B cell (primary cell): ENCODE results near the gene FBLN7. TPM values are rescaled to one million over a fixed set of nuclear protein-coding genes. Genes with fewer than 3 reads are reported as not detected.

Experiments
- ATAC-seq: fragments of 200-7000 bp; cut with Tn5 transposase; one replicate; pipeline ENCODE4 v1.10.0; 2021; ENCODE audit warnings: low read depth, mild to moderate bottlenecking, moderate number of reproducible peaks, moderate library complexity
- CTCF ChIA-PET: fragments of 350-600 bp; sonication (Branson Sonifier 250); formaldehyde crosslinking; loops from one replicate; lab custom pipeline; 2021; ENCODE audit warnings: antibody characterized with exemption, inconsistent platforms; lab: Charles Lee
- POLR2A ChIA-PET: fragments of 350-600 bp; sonication (Branson Sonifier 250); formaldehyde crosslinking; loops from one replicate; lab custom pipeline; 2021; ENCODE audit warnings: antibody characterized with exemption; lab: Charles Lee
- DNase-seq: peaks from one replicate; pipeline ENCODE4 v3.0.0; 2013
- H2AFZ ChIP-seq: 2 replicates; pipeline ENCODE4 v1.6.1; 2012; ENCODE audit warnings: mild to moderate bottlenecking, low read depth, low read length; ENCODE audit not compliant: insufficient read depth, poor library complexity, severe bottlenecking
- H3K27ac ChIP-seq, 2 donors: 1 replicate in 1 of 2; 2 replicates in 1 of 2; pipeline ENCODE4 v1.5.1; 2012 to 2013; ENCODE audit warnings: low read length in 2 of 2, mild to moderate bottlenecking in 2 of 2, moderate library complexity in 1 of 2
- H3K27me3 ChIP-seq, 4 experiments: fragments of 200-600 bp in 1 of 4; sonication (generic) in 1 of 4; replicated peaks in 1 of 4; 1 replicate in 2 of 4; 2 replicates in 2 of 4; pipeline versions ENCODE4 v1.6.1 to v1.7.0; 2013 to 2016; ENCODE audit warnings: low read length in 3 of 4, mild to moderate bottlenecking in 2 of 4, mixed read lengths in 1 of 4, moderate library complexity in 1 of 4; ENCODE audit not compliant: insufficient read depth in 4 of 4, control insufficient read depth in 3 of 4; ENCODE audit errors: control extremely low read depth in 1 of 4
- H3K36me3 ChIP-seq, 2 experiments: replicated peaks in 1 of 2; 1 replicate in 1 of 2; 2 replicates in 1 of 2; pipeline versions ENCODE4 v1.6.1 to v1.7.1; 2013; ENCODE audit warnings: low read length in 1 of 2; ENCODE audit not compliant: insufficient read depth in 2 of 2, control insufficient read depth in 1 of 2; ENCODE audit errors: control extremely low read depth in 1 of 2, extremely low read depth in 1 of 2
- H3K4me1 ChIP-seq, 2 donors: fragments of 200-600 bp in 1 of 2; sonication (generic) in 1 of 2; 1 replicate in 1 of 2; 2 replicates in 1 of 2; pipeline versions ENCODE4 v1.5.1 to v1.6.1; 2013 to 2017; ENCODE audit warnings: low read length in 2 of 2; ENCODE audit not compliant: control insufficient read depth in 2 of 2, insufficient read depth in 2 of 2
- H3K4me2 ChIP-seq: replicated peaks from 2 replicates; pipeline ENCODE3; 2012; ENCODE audit warnings: mild to moderate bottlenecking, low read depth, low read length; ENCODE audit not compliant: poor library complexity, severe bottlenecking
- H3K4me3 ChIP-seq, 5 experiments: fragments of 200-600 bp in 1 of 5; sonication (generic) in 1 of 5; 1 replicate in 3 of 5; 2 replicates in 2 of 5; pipeline versions ENCODE4 v1.5.1 to v1.7.0; 2011 to 2016; ENCODE audit warnings: low read length in 4 of 5, mild to moderate bottlenecking in 4 of 5, low read depth in 2 of 5, control low read depth in 1 of 5, moderate library complexity in 1 of 5; ENCODE audit not compliant: insufficient read depth in 1 of 5; ENCODE audit errors: control extremely low read depth in 1 of 5, extremely low read depth in 1 of 5
- H3K79me2 ChIP-seq: fragments of 200-600 bp; sonication (generic); one replicate; pipeline ENCODE4 v1.6.0; 2016; ENCODE audit warnings: low read length; ENCODE audit not compliant: control insufficient read depth, insufficient read depth
- H3K9ac ChIP-seq: fragments of 200-600 bp; sonication (generic); 2 replicates; pipeline ENCODE4 v1.6.1; 2017; ENCODE audit warnings: mild to moderate bottlenecking, low read length, moderate library complexity
- H3K9me3 ChIP-seq, 3 donors: one replicate each; pipeline versions ENCODE4 v1.6.1 to v1.7.1; 2013; ENCODE audit warnings: low read length in 2 of 3; ENCODE audit not compliant: control insufficient read depth in 2 of 3, insufficient read depth in 1 of 3; ENCODE audit errors: control extremely low read depth in 1 of 3
- H4K20me1 ChIP-seq: 2 replicates; pipeline ENCODE4 v1.6.0; 2012; ENCODE audit warnings: mild to moderate bottlenecking, low read length; ENCODE audit not compliant: insufficient read depth, control insufficient read depth, poor library complexity, severe bottlenecking
- H3K27ac Mint-ChIP-seq: one replicate; pipeline ENCODE4 v1.8.0; 2021; ENCODE audit warnings: mixed read lengths
- H3K27me3 Mint-ChIP-seq: one replicate; pipeline ENCODE4 v1.8.0; 2021; ENCODE audit warnings: mixed read lengths
- H3K4me1 Mint-ChIP-seq: one replicate; pipeline ENCODE4 v1.8.0; 2021; ENCODE audit warnings: mixed read lengths
- H3K4me3 Mint-ChIP-seq: one replicate; pipeline ENCODE4 v1.8.0; 2021; ENCODE audit warnings: mixed read lengths
- H3K9me3 Mint-ChIP-seq: one replicate; pipeline ENCODE4 v1.8.0; 2022; ENCODE audit warnings: mixed read lengths; ENCODE audit not compliant: insufficient read depth
- EZH2 ChIP-seq: IDR thresholded peaks from 2 replicates; pipeline ENCODE4 v1.6.1; 2012; ENCODE audit warnings: borderline replicate concordance, low read depth, mild to moderate bottlenecking, moderate library complexity, low read length; ENCODE audit not compliant: insufficient read depth, poor library complexity, severe bottlenecking
- WGBS: methylation state at CpG from one replicate; pipeline ENCODE4 v1.1.5; 2013; ENCODE audit warnings: missing lambda C conversion rate; ENCODE audit not compliant: insufficient coverage; 5-methylcytosine and 5-hydroxymethylcytosine counted together
- intact Hi-C: fragments of 100-400 bp; cut with micrococcal nuclease; formaldehyde crosslinking; loops from one replicate; pipeline ENCODE4 v1.10.0; 2022
- polyA plus RNA-seq: library from polyadenylated mRNA; depleted of rRNA; stranded (reverse); fragments of >200 nt; gene quantifications from 2 replicates; pipeline ENCODE4 v1.2.3, GENCODE V29; 2012
- total RNA-seq, 2 donors: library from RNA; stranded (reverse); fragments of 120-200 nt in 1 of 2; gene quantifications; 1 replicate in 1 of 2; 2 replicates in 1 of 2; pipeline versions ENCODE4 v1.2.3 to v1.2.4, GENCODE V29; 2013 to 2022
- TF ChIP-seq, protein P1 (sequence below): fragments of 200-600 bp; IDR thresholded peaks from one replicate; pipeline ENCODE4 v1.8.0; 2022; ENCODE audit warnings: antibody characterized with exemption, mild to moderate bottlenecking

Gene FBLN7
- total and polyA plus RNA-seq, 2 donors (not counting 1 experiment from before 2014, with no cell fraction given) = 0.13 to 1.1 TPM

DNA sequence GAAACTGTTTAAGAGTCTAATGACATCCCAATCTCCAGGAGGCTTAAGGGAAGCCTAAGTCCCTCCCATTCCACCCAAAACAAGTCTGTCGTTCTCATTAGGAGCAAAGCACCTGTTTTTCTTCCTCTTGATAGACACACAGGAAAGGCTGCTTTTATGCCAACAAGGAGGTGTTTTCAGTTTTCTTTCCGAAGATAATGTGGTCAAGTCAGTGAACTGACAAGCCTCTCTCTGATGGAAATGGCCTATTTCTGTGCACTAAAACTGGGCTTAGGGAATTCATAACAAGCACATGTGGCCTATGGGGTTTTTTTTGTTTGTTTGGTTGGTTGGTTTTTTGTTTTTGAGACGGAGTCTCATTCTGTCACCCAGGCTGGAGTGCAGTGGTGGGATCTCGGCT lies 36.2 kb downstream of the FBLN7 start:
- no peak overlapping the region for H3K4me2 ChIP-seq
- H3K9ac ChIP-seq = no peak overlapping the region
- POLR2A ChIA-PET = no interaction called here
- ATAC-seq = no peak
- Mint-ChIP-seq H3K27me3 (peaks cover 20% of the 10 kb centered on the region), H3K4me1 (no peaks in the 10 kb centered on the region), H3K27ac (no peak overlapping the region), H3K4me3 (no peak overlapping the region), H3K9me3 (no peaks in the 10 kb centered on the region)
- no peaks in the 10 kb centered on the region for H3K9me3 ChIP-seq
- no peak overlapping the region for H3K27ac ChIP-seq
- H2AFZ ChIP-seq = no peak overlapping the region
- TF ChIP-seq, protein P1, sequence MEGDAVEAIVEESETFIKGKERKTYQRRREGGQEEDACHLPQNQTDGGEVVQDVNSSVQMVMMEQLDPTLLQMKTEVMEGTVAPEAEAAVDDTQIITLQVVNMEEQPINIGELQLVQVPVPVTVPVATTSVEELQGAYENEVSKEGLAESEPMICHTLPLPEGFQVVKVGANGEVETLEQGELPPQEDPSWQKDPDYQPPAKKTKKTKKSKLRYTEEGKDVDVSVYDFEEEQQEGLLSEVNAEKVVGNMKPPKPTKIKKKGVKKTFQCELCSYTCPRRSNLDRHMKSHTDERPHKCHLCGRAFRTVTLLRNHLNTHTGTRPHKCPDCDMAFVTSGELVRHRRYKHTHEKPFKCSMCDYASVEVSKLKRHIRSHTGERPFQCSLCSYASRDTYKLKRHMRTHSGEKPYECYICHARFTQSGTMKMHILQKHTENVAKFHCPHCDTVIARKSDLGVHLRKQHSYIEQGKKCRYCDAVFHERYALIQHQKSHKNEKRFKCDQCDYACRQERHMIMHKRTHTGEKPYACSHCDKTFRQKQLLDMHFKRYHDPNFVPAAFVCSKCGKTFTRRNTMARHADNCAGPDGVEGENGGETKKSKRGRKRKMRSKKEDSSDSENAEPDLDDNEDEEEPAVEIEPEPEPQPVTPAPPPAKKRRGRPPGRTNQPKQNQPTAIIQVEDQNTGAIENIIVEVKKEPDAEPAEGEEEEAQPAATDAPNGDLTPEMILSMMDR = no peak
- TF ChIP-seq EZH2 = no peak
- H3K4me3 ChIP-seq = no peak overlapping the region
- no peaks in the 10 kb centered on the region for H3K36me3 ChIP-seq
- CTCF ChIA-PET = no interaction called here
- DNase-seq = no peak
- no peaks in the 10 kb centered on the region for H3K4me1 ChIP-seq
- H3K79me2 ChIP-seq = no peaks in the 10 kb centered on the region
- intact Hi-C loops = no loop called here
- H4K20me1 ChIP-seq = no peaks in the 10 kb centered on the region
- H3K27me3 ChIP-seq = peaks cover 0 to 7% (median under 1%) of the 10 kb centered on the region in 4 experiments
- WGBS = 53% methylated on average over 2 of the region's 4 CpGs

DNA sequence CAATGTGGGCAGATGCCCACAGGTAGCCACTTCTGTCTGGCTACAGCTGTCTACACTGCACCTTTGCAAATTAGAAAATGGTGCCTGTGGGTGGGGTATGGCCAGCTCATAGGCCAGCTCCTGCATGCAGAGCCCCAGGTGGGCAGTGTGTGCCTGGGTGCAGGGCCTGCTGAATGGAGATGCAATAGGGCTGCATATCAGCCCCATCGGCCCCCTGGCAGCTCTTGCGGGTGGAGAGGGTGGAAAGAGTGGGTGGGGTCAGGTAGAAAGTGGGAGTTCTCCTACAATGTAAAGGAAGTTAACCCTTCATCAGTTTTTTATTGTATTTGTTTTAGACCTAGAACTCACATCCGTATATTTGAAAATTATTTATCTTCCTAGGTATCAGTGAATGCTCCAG lies 37.1 kb downstream of the FBLN7 start:
- no peaks in the 10 kb centered on the region for H3K4me1 ChIP-seq
- H3K9ac ChIP-seq = no peak overlapping the region
- no CpG with 5 or more reads among the region's 3 CpGs for WGBS
- no peak overlapping the region for H3K27ac ChIP-seq
- ChIA-PET CTCF (interaction anchor here (1.3 kb wide), 1 partner anchor 20 kb away, joined by 3 read pairs; no protein-coding TSS in a partner anchor), POLR2A (no interaction called here)
- Mint-ChIP-seq H3K4me1 (no peaks in the 10 kb centered on the region), H3K9me3 (peaks cover 4% of the 10 kb centered on the region), H3K4me3 (no peak overlapping the region), H3K27ac (no peak overlapping the region), H3K27me3 (peaks cover 30% of the 10 kb centered on the region)
- H3K79me2 ChIP-seq = no peaks in the 10 kb centered on the region
- intact Hi-C loops = no loop called here
- no peaks in the 10 kb centered on the region for H3K9me3 ChIP-seq
- peaks cover 0 to 9% (median 3%) of the 10 kb centered on the region in 4 experiments for H3K27me3 ChIP-seq
- H3K4me2 ChIP-seq = no peak overlapping the region
- H3K36me3 ChIP-seq = no peaks in the 10 kb centered on the region
- DNase-seq (no peak), ATAC-seq (no peak)
- TF ChIP-seq, protein P1 = no peak
- TF ChIP-seq EZH2 = no peak
- H3K4me3 ChIP-seq = no peak overlapping the region
- no peak overlapping the region for H2AFZ ChIP-seq
- no peaks in the 10 kb centered on the region for H4K20me1 ChIP-seq
